Stimulated activated CD4-positive, alpha-beta T cell treated with anti-CD3 and anti-CD28 coated beads, Interleukin-1b, Interleukin-23, amount 100 ng/mL, for 1 hour (primary cell): ENCODE data around the gene LRP5.
"Not testable (repeated sequence)": the region's sequence is repeated elsewhere in the genome, so short reads cannot be mapped to it uniquely, and the experiment has no call there.

Experiments
- DNase-seq, 2 donors: peaks; one replicate each; pipeline ENCODE4 v3.0.0-alpha.2; 2020; ENCODE audit warnings: low read depth in 2 of 2

The LRP5 gene

GRCh38 chr11:68467201-68467834 is 154.9 kb downstream of the LRP5 start:
- DNase-seq: no peak

- DNase-seq: no peak
These were observed 155.9 kb downstream of the LRP5 start for GRCh38 chr11:68468217-68468828.

GRCh38 chr11:68469122-68469521 is 156.7 kb downstream of the LRP5 start:
- no peak for DNase-seq

GRCh38 chr11:68469642-68470041 is 157.3 kb downstream of the LRP5 start:
- no peak for DNase-seq

GRCh38 chr11:68470304-68470811 is 158.0 kb downstream of the LRP5 start:
- DNase-seq: no peak

GRCh38 chr11:68471360-68472340 is 159.3 kb downstream of the LRP5 start:
- DNase-seq: no peak

- DNase-seq: no peak
These were observed 160.4 kb downstream of the LRP5 start for GRCh38 chr11:68472778-68473177.

GRCh38 chr11:68473693-68474092 is 161.3 kb downstream of the LRP5 start:
- DNase-seq: no peak

GRCh38 chr11:68475626-68476025 is 163.2 kb downstream of the LRP5 start:
- DNase-seq: not testable (repeated sequence)

GRCh38 chr11:68479390-68479789 is 167.0 kb downstream of the LRP5 start:
- no peak for DNase-seq

GRCh38 chr11:68480193-68480592 is 167.8 kb downstream of the LRP5 start:
- no peak for DNase-seq

- no peak for DNase-seq
These were observed 168.6 kb downstream of the LRP5 start for GRCh38 chr11:68480852-68481510.

- DNase-seq: no peak
These were observed 169.3 kb downstream of the LRP5 start for GRCh38 chr11:68481579-68482240.

- DNase-seq: no peak
These were observed 176.2 kb downstream of the LRP5 start for GRCh38 chr11:68488623-68489022.

- no peak for DNase-seq
These were observed 182.9 kb downstream of the LRP5 start for GRCh38 chr11:68495220-68495729.

GRCh38 chr11:68495872-68496271 is 183.5 kb downstream of the LRP5 start:
- no peak for DNase-seq

- no peak for DNase-seq
These were observed 185.4 kb downstream of the LRP5 start for GRCh38 chr11:68497761-68498160.

GRCh38 chr11:68498321-68498720 is 185.9 kb downstream of the LRP5 start:
- no peak for DNase-seq
